ENCODE results near the gene PLD1. TPM values are rescaled to one million over a fixed set of nuclear protein-coding genes. Genes with fewer than 3 reads are reported as not detected.

PLD1 gene
- total and polyA plus RNA-seq, 10 of the 15 experiments (the other 5 are each of a cell fraction or from before 2014, with no cell fraction given): 2.9 to 108 (median 3.6) TPM

- peak; percentile 52 to 80 (median 74) for TF ChIP-seq CTCF (IDR thresholded peaks at IDR 0.05 in 2 of 3, conservative IDR thresholded peaks at IDR 0.05 in 1 of 3; ENCODE audit: control insufficient read depth in 2 of 3, extremely low read depth in 1 of 3, insufficient read depth in 1 of 3, low read depth in 3 of 3, low read length in 3 of 3)
- no peak for TF ChIP-seq TCF7 (IDR thresholded peaks at IDR 0.05; ENCODE audit: borderline replicate concordance)
- TF ChIP-seq SMARCA5 (IDR thresholded peaks at IDR 0.05): peak; percentile 85; the same call in 1 of the 2 replicates
- TF ChIP-seq RFX5 (IDR thresholded peaks at IDR 0.05; ENCODE audit: low read depth, low read length): no peak
- TF ChIP-seq ZNF687 (IDR thresholded peaks at IDR 0.05): peak; percentile 64; the same call in 1 of the 2 replicates
- TF ChIP-seq CREB1 (IDR thresholded peaks at IDR 0.05; ENCODE audit: low read depth): no peak
- TF ChIP-seq KLF5 (IDR thresholded peaks at IDR 0.05; ENCODE audit: partially characterized antibody): no peak
- no peak for TF ChIP-seq MYB (IDR thresholded peaks at IDR 0.05; ENCODE audit: borderline replicate concordance, low read depth, low read length)
- TF ChIP-seq RELB (IDR thresholded peaks at IDR 0.05; ENCODE audit: low read depth): no peak; the same call in 1 of the 2 replicates
- TF ChIP-seq CHD2 (IDR thresholded peaks at IDR 0.05; ENCODE audit: borderline replicate concordance, low read depth, low read length): no peak
- peak; percentile 53; the same call in 1 of the 2 replicates for TF ChIP-seq TCF12 (IDR thresholded peaks at IDR 0.05; ENCODE audit: low read depth, low read length)
- no peak for TF ChIP-seq HCFC1 (IDR thresholded peaks at IDR 0.05; ENCODE audit: low read length)
- peak; percentile 84 for TF ChIP-seq IKZF1 (conservative IDR thresholded peaks at IDR 0.05)
- TF ChIP-seq BHLHE40 (IDR thresholded peaks at IDR 0.05; ENCODE audit: borderline replicate concordance in 1 of 2, low read depth in 2 of 2, low read length in 1 of 2): 0 out of 4 replicates have a peak, but pooled peaks of 1 of the 2 experiments have one; percentile 16
- no peak for TF ChIP-seq RB1 (IDR thresholded peaks at IDR 0.05; ENCODE audit: borderline replicate concordance)
- TF ChIP-seq FOXM1 (IDR thresholded peaks at IDR 0.05; ENCODE audit: low read depth, low read length): no peak
- no peak for TF ChIP-seq BCLAF1 (IDR thresholded peaks at IDR 0.05)
- no peak for TF ChIP-seq PML (IDR thresholded peaks at IDR 0.05; ENCODE audit: low read length)
- TF ChIP-seq ATF7 (IDR thresholded peaks at IDR 0.05; ENCODE audit: low read depth): no peak
Observed at GRCh38 chr3:171829841-171830517, 19.7 kb upstream of the PLD1 start (continued).

Measured in GM12878 (cell line).